ENCODE measurements around the gene CISH.

The CISH gene

GRCh38 chr3:50612234-50612882, 784 bp upstream of the CISH start:
- DNase-seq, result no peak

GRCh38 chr3:50610992-50611463, 546 bp downstream of the CISH start:
- DNase-seq, result no peak

DNA sequence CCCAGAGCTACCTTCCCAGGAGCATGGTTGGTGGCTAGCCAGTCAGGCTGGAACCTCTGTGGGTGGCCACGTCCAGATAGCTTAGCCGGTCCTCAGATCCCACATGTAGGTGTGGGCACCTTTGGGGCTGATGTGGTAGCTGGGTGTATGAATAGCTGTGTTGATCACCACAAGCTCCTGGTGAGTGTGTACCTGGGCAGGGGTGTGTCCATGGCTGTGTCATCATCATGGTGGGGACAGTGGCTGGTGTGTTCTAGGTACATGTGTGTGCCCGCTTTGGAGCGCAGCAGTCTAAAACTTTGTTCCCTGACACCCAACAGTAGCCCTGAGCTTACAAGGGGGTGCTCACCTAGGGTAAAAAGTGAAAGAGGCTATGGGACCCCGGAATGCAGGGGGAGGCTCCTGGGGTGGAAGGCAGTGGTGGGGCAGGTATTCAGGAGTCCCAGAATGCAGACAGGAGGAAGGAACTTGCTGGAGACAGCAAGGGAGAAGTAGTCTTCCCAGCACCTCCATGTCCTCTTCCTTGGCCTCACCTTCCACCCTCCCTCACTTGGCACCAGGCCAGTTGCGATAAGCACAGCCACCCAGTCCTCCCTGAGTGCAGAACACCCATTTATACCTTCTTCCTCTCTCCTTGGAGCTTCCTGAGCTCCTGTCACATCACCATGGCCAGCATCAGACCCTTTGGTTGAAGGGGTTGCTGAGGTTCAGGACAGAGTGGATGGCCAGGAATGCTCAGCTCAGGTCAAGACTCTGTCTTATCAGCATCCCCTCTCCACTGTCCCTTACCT, 1.2 kb downstream of the CISH start:
- peak; percentile 46 for DNase-seq

DNA sequence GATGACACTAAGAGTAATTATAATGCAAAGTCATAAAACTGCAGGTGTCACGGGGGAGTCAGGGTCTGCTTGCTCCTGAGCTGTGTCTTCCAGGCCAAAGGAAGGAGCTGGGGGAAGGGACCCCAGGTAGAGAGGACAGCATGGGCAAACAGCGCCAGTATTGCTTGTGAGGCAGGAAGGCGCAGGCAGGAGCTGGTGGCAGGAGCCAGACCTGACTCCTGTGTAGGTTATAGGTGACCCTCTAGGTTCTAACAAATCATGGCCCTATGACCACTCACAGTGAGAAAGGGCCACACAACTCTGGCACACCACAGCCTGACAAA, 1.9 kb downstream of the CISH start:
- no peak for DNase-seq

DNA sequence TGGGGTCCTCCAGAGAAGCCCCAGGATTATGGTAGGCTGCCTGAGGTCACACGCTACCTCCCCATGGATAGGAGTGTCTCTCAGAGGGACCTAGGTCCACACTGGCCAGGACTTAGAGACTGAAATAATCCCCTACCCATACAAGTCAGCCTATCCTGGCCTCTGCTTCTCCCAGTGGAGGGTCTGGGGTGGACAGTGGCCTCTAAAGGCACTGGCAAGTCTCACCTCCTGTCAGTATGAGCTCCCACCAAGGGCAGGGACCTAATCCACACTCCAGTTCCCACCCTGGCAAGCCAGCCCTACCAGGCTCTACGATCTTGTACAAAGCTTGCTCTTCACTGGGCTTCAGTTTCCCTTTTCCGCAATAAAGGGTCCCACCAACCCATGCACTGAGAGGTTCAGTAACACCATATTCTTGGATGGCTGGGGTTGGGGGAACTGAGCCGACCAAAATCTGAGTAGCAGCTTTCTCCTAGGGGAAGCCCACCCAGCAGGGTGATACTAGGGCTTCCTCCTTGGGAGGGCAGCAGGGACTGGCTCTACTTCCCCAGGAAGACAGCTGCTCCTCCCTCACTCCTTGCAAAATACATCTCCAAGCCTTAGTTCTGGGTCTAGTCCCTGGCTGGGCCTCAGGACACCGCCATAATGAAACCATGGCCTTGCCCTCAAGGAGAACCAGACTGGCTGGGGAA, 2.4 kb downstream of the CISH start:
- DNase-seq, result no peak

- DNase-seq, result no peak
Observed at GRCh38 chr3:50608278-50608677, 3.3 kb downstream of the CISH start.

- no peak for DNase-seq
Observed at GRCh38 chr3:50607271-50608091, 4.1 kb downstream of the CISH start.

- DNase-seq, result peak; percentile 45
Observed at GRCh38 chr3:50606596-50606995, 5.0 kb downstream of the CISH start.

- DNase-seq, result no peak
Observed at GRCh38 chr3:50605901-50606326, 5.7 kb downstream of the CISH start.

GRCh38 chr3:50604628-50605588, 6.7 kb downstream of the CISH start:
- no peak for DNase-seq

DNA sequence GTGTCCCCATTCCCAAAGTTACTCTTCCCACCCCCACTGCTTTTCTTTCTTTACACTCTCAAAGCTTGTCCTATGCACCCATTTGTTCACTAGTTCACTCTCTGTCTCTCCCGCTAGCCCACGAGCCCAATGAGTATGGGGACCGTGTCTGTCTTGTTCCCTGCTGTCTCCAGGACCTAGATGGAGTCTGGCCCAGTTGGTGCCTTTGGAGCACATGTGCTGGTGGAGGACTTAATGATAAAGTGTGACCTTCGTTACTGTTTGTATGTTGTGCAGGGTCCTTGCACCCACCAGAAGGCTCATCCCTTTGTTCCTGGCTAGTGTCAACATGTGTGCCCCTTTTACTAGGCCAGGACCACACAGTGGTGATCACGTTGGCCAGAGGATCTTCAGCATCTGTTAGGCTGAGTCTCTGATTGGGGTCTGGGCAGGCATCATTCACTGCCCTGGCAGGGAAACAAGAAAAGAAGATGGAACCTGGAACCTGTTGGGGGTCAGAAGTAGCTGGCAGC, 7.4 kb downstream of the CISH start:
- no peak for DNase-seq

DNA sequence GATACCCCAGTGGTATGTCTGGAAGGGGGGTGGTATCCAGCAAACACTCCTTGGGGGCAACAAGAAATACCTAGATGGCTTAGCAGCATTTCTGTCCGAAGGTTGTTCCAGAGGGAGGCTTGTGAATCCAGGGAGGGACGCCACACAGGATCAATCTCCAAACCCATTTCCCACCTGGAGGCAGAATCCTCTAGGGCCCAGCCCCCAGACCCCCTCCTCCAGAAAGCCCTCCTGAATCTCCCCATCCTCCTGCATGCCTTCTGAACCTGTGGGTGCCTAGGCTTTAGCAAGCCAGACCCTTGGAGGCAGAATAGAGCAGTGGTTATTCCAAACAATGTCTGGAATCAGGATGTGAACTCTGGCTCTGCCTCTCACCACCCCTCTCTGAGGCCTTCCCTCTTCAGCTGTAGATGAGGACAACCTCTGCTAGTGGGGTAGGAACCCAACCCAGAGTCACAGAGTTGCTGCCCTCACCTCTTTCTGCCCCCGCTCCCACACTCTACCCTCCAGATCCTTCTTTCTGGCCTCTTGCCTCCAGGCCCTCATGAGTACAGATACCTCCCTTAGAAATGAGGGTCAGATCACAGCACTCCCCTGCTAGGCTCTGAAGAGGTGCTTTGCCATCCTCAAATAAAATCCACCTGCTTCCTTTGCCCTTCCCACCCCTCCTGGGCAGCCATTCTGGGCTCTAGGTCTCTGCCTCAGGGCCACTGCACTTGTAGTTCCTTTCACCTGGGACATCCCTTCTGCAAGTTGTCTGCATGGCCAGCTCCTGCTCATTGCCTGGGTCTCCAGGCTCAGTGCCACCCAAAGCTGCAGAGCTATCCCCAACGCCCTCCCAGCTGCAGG, 8.1 kb downstream of the CISH start:
- no peak for DNase-seq

- no peak for DNase-seq
Observed at GRCh38 chr3:50602595-50603191, 8.9 kb downstream of the CISH start.

DNA sequence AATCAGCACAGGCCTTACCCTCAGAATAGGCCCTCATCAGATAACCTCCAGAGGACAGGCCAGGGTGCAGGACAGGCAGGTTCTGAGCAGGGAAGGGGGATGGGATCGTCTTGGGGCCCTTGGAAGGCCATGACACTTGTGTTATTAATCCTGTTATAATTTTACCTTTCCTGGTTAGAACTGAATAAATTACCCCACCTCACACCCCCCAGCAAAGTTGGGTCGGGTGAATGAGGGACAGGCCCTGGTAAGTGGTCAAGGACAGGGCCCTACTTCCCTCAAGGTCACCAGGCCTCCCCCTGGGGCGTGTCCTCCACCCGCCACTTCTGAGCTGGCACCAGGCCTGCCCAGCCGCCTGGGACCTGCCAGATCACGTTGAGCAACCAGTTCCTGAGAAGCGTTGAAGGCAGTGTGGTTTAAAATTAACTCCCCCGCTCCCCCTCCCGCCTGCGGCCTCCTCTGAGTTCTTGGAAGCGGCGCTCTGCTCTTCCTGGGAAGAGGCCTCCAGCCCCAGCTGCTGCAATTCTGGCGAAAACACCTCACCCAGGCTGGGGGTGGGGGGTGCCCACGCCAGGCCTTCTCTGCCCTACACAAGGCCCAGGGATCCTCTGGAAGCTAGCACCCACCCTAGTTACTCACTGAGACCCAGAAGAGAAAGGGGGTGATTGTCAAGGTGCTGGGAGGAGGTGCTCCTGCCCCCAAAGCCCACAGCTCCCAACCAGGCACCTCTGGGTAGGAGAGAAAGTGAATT, 10.6 kb downstream of the CISH start:
- peak; percentile 78 for DNase-seq

- no peak for DNase-seq
Observed at GRCh38 chr3:50600141-50600753, 11.3 kb downstream of the CISH start.

GRCh38 chr3:50599716-50600118, 11.9 kb downstream of the CISH start:
- DNase-seq, result no peak

DNA sequence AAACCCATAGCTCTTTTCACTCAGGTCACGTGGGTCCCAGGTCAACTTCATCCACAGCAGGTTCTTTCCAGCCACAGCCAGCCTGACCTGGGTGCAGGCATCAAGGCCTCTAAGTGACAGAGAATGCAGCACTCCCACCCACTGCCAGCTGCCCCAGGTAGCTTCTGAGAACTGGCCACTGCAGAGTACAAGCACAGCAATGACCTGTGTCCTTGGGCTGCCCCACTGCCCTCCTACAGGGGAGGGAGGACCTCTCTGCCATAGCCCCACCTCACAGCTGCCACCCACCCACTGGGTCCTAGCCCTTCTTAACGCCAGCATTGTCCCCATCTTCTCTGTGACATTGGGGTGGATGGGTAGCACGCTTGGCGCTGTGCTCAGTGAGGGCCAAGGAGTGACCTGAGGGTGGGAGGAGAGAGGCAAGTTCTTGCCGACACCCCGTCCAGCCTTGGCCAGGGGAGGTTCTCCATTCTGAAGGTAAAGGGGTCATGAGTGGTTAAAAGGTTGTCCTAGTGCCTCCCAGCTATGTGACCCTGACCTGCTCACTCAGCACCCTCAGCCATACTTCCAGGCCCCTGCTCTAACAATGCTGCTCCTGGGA, 12.4 kb downstream of the CISH start:
- DNase-seq, result no peak

DNA sequence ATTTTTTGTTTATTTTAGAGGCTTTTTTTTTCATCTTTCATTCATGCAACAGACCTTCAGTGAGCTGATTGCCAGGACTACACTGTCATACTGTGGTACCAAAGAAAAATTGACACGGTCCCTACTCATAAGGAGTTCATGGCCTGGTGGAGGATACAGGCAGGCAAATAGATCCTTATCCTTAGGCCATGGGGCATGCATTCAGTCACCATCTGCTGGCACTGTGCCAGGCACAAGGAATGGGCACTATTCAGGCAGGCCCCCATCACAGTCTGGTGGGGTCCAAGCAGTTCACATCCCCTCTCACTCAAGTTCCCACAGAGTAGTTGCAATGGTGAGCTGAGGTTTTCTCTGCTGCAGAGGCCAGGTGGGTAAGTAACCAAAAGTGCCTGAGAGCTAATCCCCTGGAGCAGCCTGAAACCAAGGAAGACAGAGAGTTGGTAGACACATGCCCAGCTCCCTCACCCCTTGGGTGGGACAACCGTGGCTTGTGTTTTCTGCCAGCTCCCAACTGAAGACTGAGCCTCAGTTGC, 17.3 kb downstream of the CISH start:
- DNase-seq, result no peak
